Kidney epithelial cell (primary cell): ENCODE results near the gene SLC29A3. TPM values are rescaled to one million over a fixed set of nuclear protein-coding genes. Genes with fewer than 3 reads are reported as not detected.

ENCODE experiments used
- DNase-seq: peaks from one replicate; pipeline ENCODE4 v3.0.0-alpha.2; 2010; ENCODE audit warnings: low read depth
- H3K27me3 ChIP-seq: 2 replicates; pipeline ENCODE4 v1.6.0; 2011; ENCODE audit warnings: low read length; ENCODE audit not compliant: control insufficient read depth, insufficient read depth
- H3K36me3 ChIP-seq: 2 replicates; pipeline ENCODE4 v1.5.1; 2011; ENCODE audit warnings: low read length; ENCODE audit not compliant: control insufficient read depth, insufficient read depth
- H3K4me3 ChIP-seq: 2 replicates; pipeline ENCODE4 v1.5.1; 2011; ENCODE audit warnings: low read depth, mild to moderate bottlenecking, control low read depth, low read length
- total RNA-seq: library from RNA; depleted of rRNA; stranded (reverse); fragments of >200 nt; gene quantifications from 2 replicates; pipeline ENCODE4 v1.2.3, GENCODE V29; 2015
- TF ChIP-seq, protein P1 (sequence below): IDR thresholded peaks from 2 replicates; pipeline ENCODE4 v1.5.1; 2011; ENCODE audit warnings: mild to moderate bottlenecking, moderate library complexity, low read length, control low read depth, inconsistent platforms; ENCODE audit not compliant: insufficient read depth, poor library complexity, severe bottlenecking

SLC29A3 gene
- total RNA-seq, 1 donor from 2014 or later, result 3.6 TPM

DNA sequence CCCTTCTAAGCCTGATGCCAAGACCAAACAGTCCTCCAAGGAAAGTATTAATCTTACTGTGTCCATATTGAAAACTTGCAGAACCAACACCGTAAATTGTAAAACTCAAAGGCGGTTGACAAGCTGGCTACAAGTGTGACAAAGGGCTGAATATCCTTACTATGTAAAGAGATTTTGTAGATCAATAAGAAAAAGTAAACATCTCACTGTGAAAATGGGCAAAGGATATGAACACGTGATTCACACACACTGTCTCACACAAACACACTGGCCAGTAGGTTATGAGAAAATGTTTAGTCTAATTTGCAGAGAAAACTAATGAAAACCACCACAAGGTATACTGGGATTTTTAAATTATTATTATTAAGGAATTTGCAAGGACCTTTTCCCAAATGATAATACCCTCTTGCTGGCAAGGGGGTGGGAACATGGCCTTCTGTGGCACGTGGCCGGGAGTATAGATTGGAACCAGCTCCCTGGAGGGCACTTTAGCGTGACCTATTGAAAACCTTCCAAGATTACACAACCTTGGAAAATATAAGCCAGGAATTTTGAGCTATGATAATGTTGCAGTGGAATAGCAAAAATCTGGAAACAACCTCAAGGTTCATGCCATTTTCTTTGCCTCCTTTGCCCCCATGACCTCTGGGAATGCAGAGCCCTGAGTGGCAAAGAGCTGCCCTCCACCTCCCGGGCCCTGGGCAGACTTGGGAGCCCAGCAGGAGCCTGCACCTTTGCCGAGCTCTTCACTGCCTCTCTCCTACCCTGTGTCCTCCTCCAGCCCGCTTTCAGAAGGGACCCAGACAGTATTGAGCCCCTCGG, 26.2 kb upstream of the SLC29A3 start:
- no peak for DNase-seq
- Histone ChIP-seq H3K4me3 (no peak overlapping the region), H3K36me3 (no peaks in the 10 kb centered on the region), H3K27me3 (peaks cover 7% of the 10 kb centered on the region)
- TF ChIP-seq, protein P1, sequence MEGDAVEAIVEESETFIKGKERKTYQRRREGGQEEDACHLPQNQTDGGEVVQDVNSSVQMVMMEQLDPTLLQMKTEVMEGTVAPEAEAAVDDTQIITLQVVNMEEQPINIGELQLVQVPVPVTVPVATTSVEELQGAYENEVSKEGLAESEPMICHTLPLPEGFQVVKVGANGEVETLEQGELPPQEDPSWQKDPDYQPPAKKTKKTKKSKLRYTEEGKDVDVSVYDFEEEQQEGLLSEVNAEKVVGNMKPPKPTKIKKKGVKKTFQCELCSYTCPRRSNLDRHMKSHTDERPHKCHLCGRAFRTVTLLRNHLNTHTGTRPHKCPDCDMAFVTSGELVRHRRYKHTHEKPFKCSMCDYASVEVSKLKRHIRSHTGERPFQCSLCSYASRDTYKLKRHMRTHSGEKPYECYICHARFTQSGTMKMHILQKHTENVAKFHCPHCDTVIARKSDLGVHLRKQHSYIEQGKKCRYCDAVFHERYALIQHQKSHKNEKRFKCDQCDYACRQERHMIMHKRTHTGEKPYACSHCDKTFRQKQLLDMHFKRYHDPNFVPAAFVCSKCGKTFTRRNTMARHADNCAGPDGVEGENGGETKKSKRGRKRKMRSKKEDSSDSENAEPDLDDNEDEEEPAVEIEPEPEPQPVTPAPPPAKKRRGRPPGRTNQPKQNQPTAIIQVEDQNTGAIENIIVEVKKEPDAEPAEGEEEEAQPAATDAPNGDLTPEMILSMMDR, result no peak

DNA sequence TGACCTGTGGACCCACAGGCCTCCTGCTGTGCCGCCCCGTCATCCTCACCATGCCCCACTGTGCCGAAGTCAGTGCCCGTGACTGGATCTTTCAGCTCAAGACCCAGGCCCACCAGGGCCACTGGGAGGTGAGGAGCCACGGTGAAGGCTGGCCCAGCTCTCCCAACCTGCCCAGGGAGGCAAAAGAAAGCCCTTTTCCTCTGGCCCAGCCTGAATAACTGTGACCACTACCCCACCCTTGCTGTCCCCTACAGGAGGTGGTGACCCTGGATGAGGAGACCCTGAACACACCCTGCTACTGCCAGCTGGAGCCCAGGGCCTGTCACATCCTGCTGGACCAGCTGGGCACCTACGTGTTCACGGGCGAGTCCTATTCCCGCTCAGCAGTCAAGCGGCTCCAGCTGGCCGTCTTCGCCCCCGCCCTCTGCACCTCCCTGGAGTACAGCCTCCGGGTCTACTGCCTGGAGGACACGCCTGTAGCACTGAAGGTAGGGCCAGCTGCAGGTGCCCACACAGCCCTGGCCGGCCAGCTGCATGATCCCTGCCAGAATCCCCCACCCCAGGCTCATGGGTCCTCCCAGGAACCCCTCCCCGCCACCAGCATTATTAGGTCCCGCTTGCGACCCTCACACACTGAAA, 25.5 kb upstream of the SLC29A3 start:
- no peaks in the 10 kb centered on the region for H3K36me3 ChIP-seq
- H3K4me3 ChIP-seq, result no peak overlapping the region
- TF ChIP-seq, protein P1, result no peak
- DNase-seq, result no peak
- H3K27me3 ChIP-seq, result peaks cover 7% of the 10 kb centered on the region

DNA sequence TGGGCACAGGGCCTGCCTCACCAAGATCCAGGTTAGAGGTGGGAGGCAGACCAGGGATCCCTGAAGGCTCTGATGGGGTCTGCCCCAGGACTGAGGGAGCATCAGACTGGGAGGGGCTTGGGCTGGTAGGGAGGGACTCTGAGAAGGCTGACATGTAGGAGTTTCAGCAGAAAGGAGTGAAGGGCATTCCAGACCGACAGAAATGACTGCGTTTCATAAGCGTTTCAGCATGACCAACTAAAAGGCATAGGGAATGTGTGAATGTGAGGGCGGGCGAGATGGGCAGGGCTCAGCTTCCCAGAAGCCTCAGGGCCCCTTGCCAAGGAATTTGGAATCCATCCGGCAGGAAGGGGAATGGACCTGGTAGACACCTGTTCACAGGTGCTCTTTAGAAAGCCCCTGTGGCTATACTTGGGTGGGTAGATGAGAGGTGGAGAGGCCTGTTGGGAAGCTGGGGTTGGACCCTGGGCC, 24.9 kb upstream of the SLC29A3 start:
- Histone ChIP-seq H3K27me3 (peaks cover 7% of the 10 kb centered on the region), H3K36me3 (no peaks in the 10 kb centered on the region), H3K4me3 (no peak overlapping the region)
- DNase-seq, result no peak
- TF ChIP-seq, protein P1, result no peak

DNA sequence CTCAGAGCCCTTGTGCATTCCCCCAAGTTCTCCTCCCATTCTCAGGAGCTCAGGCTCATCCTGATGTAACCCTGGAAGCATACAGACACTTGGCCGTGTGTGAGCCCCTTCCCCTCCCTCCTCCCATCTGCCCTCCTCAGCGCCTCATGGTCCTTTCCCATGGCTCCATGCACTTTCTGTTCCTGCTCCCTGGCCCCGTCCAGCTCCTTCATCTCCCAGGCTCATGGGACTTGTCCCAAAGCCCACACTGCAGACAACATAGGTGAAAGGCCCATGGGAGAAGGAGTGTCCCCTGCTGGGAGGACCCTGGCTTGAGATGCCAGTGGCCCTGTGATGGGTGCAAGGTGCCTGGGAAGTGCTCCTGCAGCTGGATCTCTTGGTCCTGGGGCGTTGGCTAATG, 24.2 kb upstream of the SLC29A3 start:
- TF ChIP-seq, protein P1, result no peak

DNA sequence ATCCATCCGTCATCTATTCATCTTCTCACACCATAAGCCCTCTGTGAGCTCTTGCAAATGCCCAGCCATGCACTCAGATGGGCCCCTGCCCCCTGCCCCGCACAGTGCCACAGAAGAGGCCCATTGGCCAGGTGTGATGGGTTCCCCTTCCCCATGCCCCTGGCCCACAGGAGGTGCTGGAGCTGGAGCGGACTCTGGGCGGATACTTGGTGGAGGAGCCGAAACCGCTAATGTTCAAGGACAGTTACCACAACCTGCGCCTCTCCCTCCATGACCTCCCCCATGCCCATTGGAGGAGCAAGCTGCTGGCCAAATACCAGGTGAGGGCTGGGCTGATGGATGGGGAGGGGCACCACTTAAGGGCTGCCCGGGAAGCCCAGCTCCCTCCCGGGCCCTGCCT, 23.4 kb upstream of the SLC29A3 start:
- Histone ChIP-seq H3K36me3 (no peaks in the 10 kb centered on the region), H3K27me3 (peaks cover 13% of the 10 kb centered on the region), H3K4me3 (no peak overlapping the region)
- TF ChIP-seq, protein P1, result no peak
- no peak for DNase-seq

More for the DNA sequence above, 24.2 kb upstream of the SLC29A3 start:
- H3K36me3 ChIP-seq, result no peaks in the 10 kb centered on the region
- DNase-seq, result no peak
- no peak overlapping the region for H3K4me3 ChIP-seq
- H3K27me3 ChIP-seq, result peaks cover 7% of the 10 kb centered on the region
